ENCODE results near the gene ITSN2. TPM values are rescaled to one million over a fixed set of nuclear protein-coding genes. Genes with fewer than 3 reads are reported as not detected.
A peak's percentile ranks its signal among the peaks of the same experiment; 100 is the strongest.
"Not testable (repeated sequence)": the region's sequence is repeated elsewhere in the genome, so short reads cannot be mapped to it uniquely, and the experiment has no call there.

The ITSN2 gene
- polyA plus RNA-seq, 1 experiment = 27.3 TPM

GRCh38 chr2:24343225-24343882 lies 17.0 kb downstream of the ITSN2 start:
- Histone ChIP-seq H3K4me3 (ENCODE audit: low read depth, low read length) (no peak overlapping the region), H3K27me3 (ENCODE audit: control insufficient read depth, insufficient read depth, low read length) (no peaks in the 10 kb centered on the region), H3K27ac (ENCODE audit: low read depth, low read length) (no peak overlapping the region), H3K9me3 (ENCODE audit: control insufficient read depth, insufficient read depth, low read length) (no peaks in the 10 kb centered on the region)
- TF ChIP-seq, protein P1, sequence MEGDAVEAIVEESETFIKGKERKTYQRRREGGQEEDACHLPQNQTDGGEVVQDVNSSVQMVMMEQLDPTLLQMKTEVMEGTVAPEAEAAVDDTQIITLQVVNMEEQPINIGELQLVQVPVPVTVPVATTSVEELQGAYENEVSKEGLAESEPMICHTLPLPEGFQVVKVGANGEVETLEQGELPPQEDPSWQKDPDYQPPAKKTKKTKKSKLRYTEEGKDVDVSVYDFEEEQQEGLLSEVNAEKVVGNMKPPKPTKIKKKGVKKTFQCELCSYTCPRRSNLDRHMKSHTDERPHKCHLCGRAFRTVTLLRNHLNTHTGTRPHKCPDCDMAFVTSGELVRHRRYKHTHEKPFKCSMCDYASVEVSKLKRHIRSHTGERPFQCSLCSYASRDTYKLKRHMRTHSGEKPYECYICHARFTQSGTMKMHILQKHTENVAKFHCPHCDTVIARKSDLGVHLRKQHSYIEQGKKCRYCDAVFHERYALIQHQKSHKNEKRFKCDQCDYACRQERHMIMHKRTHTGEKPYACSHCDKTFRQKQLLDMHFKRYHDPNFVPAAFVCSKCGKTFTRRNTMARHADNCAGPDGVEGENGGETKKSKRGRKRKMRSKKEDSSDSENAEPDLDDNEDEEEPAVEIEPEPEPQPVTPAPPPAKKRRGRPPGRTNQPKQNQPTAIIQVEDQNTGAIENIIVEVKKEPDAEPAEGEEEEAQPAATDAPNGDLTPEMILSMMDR (IDR thresholded peaks at IDR 0.05; ENCODE audit: low read depth, low read length) = no peak
- ChIA-PET CTCF (no interaction called here), POLR2A (no interaction called here)
- no peak for DNase-seq (ENCODE audit: low read depth, low spot score)

GRCh38 chr2:24342110-24342910 lies 18.0 kb downstream of the ITSN2 start:
- TF ChIP-seq, protein P1 (IDR thresholded peaks at IDR 0.05; ENCODE audit: low read depth, low read length) = no peak
- H3K27ac ChIP-seq (ENCODE audit: low read depth, low read length) = no peak overlapping the region
- no peak for DNase-seq (ENCODE audit: low read depth, low spot score)
- no peak overlapping the region for H3K4me3 ChIP-seq (ENCODE audit: low read depth, low read length)
- no peaks in the 10 kb centered on the region for H3K27me3 ChIP-seq (ENCODE audit: control insufficient read depth, insufficient read depth, low read length)
- ChIA-PET CTCF (interaction anchor here (0.6 to 1.0 kb wide), 2 partner anchors 14 to 259 kb away, joined by 4 read pairs; no protein-coding TSS in a partner anchor), POLR2A (no interaction called here)
- H3K9me3 ChIP-seq (ENCODE audit: control insufficient read depth, insufficient read depth, low read length) = no peaks in the 10 kb centered on the region

GRCh38 chr2:24339856-24340262 lies 20.5 kb downstream of the ITSN2 start:
- H3K27me3 ChIP-seq (ENCODE audit: control insufficient read depth, insufficient read depth, low read length) = no peaks in the 10 kb centered on the region
- CTCF ChIA-PET = interaction anchor here (0.7 kb wide), 1 partner anchor 43 kb away, joined by 6 read pairs; no protein-coding TSS in a partner anchor

GRCh38 chr2:24339098-24339497 lies 21.2 kb downstream of the ITSN2 start:
- H3K4me3 ChIP-seq (ENCODE audit: low read depth, low read length); H3K9me3 ChIP-seq (ENCODE audit: control insufficient read depth, insufficient read depth, low read length); POLR2A ChIA-PET; DNase-seq (ENCODE audit: low read depth, low spot score); H3K27me3 ChIP-seq (ENCODE audit: control insufficient read depth, insufficient read depth, low read length); H3K27ac ChIP-seq (ENCODE audit: low read depth, low read length): not testable (repeated sequence)
- CTCF ChIA-PET = interaction anchor here (1.7 kb wide), 1 partner anchor 23 kb away, joined by 9 read pairs; no protein-coding TSS in a partner anchor

More at GRCh38 chr2:24339856-24340262, 20.5 kb downstream of the ITSN2 start:
- TF ChIP-seq, protein P1 (IDR thresholded peaks at IDR 0.05; ENCODE audit: low read depth, low read length) = no peak
- POLR2A ChIA-PET = no interaction called here
- H3K4me3 ChIP-seq (ENCODE audit: low read depth, low read length) = no peak overlapping the region
- H3K9me3 ChIP-seq (ENCODE audit: control insufficient read depth, insufficient read depth, low read length) = no peaks in the 10 kb centered on the region
- no peak overlapping the region for H3K27ac ChIP-seq (ENCODE audit: low read depth, low read length)
- DNase-seq (ENCODE audit: low read depth, low spot score) = no peak

GRCh38 chr2:24337890-24338289 lies 22.4 kb downstream of the ITSN2 start:
- no peak for DNase-seq (ENCODE audit: low read depth, low spot score)
- no peaks in the 10 kb centered on the region for H3K27me3 ChIP-seq (ENCODE audit: control insufficient read depth, insufficient read depth, low read length)
- CTCF ChIA-PET = interaction anchor here (0.7 to 1.7 kb wide), 2 partner anchors 22 to 231 kb away, joined by 8 to 9 read pairs; no protein-coding TSS in a partner anchor
- no peaks in the 10 kb centered on the region for H3K9me3 ChIP-seq (ENCODE audit: control insufficient read depth, insufficient read depth, low read length)
- TF ChIP-seq, protein P1 (IDR thresholded peaks at IDR 0.05; ENCODE audit: low read depth, low read length) = 0 out of 2 replicates have a peak, but pooled peaks have one; percentile 19
- no peak overlapping the region for H3K4me3 ChIP-seq (ENCODE audit: low read depth, low read length)
- POLR2A ChIA-PET = interaction anchor here (0.6 kb wide), 1 partner anchor 178 kb away, joined by 5 read pairs; no protein-coding TSS in a partner anchor
- no peak overlapping the region for H3K27ac ChIP-seq (ENCODE audit: low read depth, low read length)
